BLaER1 (cell line): ENCODE results near the gene RICTOR.

ENCODE experiments used
- H3K27ac ChIP-seq: shearing (Covaris generic); formaldehyde crosslinking; 2 replicates; pipeline ENCODE4 v1.8.1; 2022
- H3K27me3 ChIP-seq: shearing (Covaris generic); formaldehyde crosslinking; 2 replicates; pipeline ENCODE4 v1.8.1; 2022
- H3K36me3 ChIP-seq: shearing (Covaris generic); formaldehyde crosslinking; 2 replicates; pipeline ENCODE4 v1.8.1; 2022
- H3K4me1 ChIP-seq: shearing (Covaris generic); formaldehyde crosslinking; 2 replicates; pipeline ENCODE4 v1.8.1; 2022
- H3K4me2 ChIP-seq: shearing (Covaris generic); formaldehyde crosslinking; 2 replicates; pipeline ENCODE4 v1.8.1; 2022
- H3K4me3 ChIP-seq: shearing (Covaris generic); formaldehyde crosslinking; 2 replicates; pipeline ENCODE4 v1.8.1; 2022
- H3K9ac ChIP-seq: shearing (Covaris generic); formaldehyde crosslinking; 2 replicates; pipeline ENCODE4 v1.8.1; 2022
- H3K9me3 ChIP-seq: shearing (Covaris generic); formaldehyde crosslinking; 2 replicates; pipeline ENCODE4 v1.8.1; 2022
- H4K20me1 ChIP-seq: shearing (Covaris generic); formaldehyde crosslinking; 2 replicates; pipeline ENCODE4 v1.8.1; 2022
- Cebpa-rat ChIP-seq: shearing (Covaris generic); IDR thresholded peaks from 2 replicates; pipeline ENCODE4 v1.8.1; 2022

The RICTOR gene, protein sequence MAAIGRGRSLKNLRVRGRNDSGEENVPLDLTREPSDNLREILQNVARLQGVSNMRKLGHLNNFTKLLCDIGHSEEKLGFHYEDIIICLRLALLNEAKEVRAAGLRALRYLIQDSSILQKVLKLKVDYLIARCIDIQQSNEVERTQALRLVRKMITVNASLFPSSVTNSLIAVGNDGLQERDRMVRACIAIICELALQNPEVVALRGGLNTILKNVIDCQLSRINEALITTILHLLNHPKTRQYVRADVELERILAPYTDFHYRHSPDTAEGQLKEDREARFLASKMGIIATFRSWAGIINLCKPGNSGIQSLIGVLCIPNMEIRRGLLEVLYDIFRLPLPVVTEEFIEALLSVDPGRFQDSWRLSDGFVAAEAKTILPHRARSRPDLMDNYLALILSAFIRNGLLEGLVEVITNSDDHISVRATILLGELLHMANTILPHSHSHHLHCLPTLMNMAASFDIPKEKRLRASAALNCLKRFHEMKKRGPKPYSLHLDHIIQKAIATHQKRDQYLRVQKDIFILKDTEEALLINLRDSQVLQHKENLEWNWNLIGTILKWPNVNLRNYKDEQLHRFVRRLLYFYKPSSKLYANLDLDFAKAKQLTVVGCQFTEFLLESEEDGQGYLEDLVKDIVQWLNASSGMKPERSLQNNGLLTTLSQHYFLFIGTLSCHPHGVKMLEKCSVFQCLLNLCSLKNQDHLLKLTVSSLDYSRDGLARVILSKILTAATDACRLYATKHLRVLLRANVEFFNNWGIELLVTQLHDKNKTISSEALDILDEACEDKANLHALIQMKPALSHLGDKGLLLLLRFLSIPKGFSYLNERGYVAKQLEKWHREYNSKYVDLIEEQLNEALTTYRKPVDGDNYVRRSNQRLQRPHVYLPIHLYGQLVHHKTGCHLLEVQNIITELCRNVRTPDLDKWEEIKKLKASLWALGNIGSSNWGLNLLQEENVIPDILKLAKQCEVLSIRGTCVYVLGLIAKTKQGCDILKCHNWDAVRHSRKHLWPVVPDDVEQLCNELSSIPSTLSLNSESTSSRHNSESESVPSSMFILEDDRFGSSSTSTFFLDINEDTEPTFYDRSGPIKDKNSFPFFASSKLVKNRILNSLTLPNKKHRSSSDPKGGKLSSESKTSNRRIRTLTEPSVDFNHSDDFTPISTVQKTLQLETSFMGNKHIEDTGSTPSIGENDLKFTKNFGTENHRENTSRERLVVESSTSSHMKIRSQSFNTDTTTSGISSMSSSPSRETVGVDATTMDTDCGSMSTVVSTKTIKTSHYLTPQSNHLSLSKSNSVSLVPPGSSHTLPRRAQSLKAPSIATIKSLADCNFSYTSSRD (N-terminal part only)

DNA sequence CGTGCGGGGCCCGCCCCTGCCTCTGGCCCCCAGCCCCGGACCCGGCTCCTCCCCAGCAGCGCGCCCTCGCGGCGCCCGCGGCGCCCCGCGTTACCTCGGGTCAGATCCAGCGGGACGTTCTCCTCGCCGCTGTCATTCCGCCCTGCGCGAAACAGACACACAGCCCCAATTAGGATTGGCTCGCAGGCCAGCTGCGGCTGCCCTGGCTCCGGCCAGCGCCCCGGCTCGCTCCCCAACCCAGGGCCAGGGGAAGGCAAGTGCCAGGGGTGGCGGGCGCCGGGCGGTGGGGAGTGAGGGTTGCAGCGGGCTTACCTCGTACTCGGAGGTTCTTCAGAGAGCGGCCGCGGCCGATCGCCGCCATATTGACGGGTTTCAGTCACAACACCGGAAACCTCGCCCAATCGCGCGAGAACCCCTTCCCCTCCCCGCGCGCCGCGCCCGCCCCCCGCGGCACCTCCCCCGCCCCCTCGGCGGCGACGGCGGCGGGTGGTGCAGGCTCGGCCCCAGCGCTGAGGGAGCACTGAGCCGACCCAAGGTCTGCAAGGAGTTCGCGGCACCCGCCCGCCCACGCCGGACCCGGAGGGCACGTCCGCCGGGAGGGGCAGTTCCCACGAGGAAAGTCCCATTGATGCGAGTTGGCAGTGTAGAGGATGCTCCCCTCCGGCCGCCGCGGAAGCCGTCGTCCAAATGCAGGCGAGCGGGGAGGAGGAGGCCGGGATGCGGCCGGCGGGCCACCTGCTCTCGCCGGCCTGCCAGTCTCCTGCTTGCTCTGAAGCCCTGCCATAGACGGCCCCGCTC is at the start of gene RICTOR:
RICTOR (minus strand) TSS at position 383 of the 798 bp plus-strand sequence; CDS start at position 361, 22 bp downstream.
- H3K4me3 ChIP-seq: peak within 1 kb of the TSS; percentile 92
- H3K4me1 ChIP-seq: peaks cover 37% of the 10 kb centered on the region
- peak within 1 kb of the TSS; percentile 98 for H3K27ac ChIP-seq
- peaks cover 42% of the 10 kb centered on the region for H4K20me1 ChIP-seq
- peak within 1 kb of the TSS; percentile 98 for H3K9ac ChIP-seq
- TF ChIP-seq Cebpa-rat: no peak
- peaks cover 9% of the 10 kb centered on the region; the same call in 1 of the 2 replicates for H3K36me3 ChIP-seq
- H3K4me2 ChIP-seq: peak within 1 kb of the TSS; percentile 81
- no peaks in the 10 kb centered on the region for H3K27me3 ChIP-seq
- H3K9me3 ChIP-seq: peaks cover 5% of the 10 kb centered on the region; the same call in 1 of the 2 replicates

DNA sequence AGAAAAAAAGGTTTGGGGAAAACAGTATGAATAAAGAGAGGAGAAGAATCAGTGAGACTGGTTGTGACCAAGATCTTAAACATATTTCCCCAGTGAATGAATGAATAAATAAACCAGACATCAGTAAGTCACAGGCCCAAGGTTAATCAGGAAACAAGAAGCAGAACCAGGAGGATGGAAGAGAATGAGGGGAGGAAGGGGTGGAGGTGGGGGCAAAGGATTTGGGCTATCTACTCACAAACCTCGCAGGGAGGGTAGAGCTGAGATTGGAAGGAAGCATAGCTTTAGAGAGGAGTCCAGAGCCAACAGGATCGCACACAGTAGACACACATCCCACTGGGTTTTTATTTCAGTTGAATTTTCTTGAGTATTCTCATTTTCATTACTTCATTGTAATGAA is 47.7 kb upstream of the RICTOR start:
- H3K9me3 ChIP-seq: no peaks in the 10 kb centered on the region
- no peaks in the 10 kb centered on the region for H4K20me1 ChIP-seq
- H3K36me3 ChIP-seq: no peaks in the 10 kb centered on the region
- H3K4me2 ChIP-seq: no peak overlapping the region
- no peak for TF ChIP-seq Cebpa-rat
- no peak overlapping the region for H3K27ac ChIP-seq
- H3K4me3 ChIP-seq: no peak overlapping the region
- no peaks in the 10 kb centered on the region for H3K4me1 ChIP-seq
- H3K27me3 ChIP-seq: no peaks in the 10 kb centered on the region
- H3K9ac ChIP-seq: no peak overlapping the region

DNA sequence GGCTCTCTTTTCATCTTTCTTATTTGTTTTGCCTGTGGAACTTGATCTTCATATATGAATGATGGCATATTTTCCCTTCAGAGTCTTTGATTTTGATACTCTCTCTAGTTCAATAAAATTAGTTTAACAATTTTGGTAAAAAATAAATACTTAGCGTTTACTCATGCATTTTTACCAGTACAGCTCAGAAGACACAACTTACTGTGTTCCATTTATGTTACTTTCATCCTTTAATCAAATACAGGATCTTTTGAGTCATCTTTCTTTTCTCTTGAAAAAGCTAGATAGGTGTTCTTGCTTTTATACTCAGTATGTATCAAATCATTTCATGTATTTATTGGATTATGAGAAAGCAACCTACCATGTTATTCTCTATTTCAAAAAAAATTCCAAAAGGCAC is 47.1 kb upstream of the RICTOR start:
- no peak for TF ChIP-seq Cebpa-rat
- no peaks in the 10 kb centered on the region for H3K36me3 ChIP-seq
- no peak overlapping the region for H3K27ac ChIP-seq
- no peaks in the 10 kb centered on the region for H3K27me3 ChIP-seq
- H3K4me1 ChIP-seq: no peaks in the 10 kb centered on the region
- H4K20me1 ChIP-seq: no peaks in the 10 kb centered on the region
- no peak overlapping the region for H3K4me2 ChIP-seq
- no peaks in the 10 kb centered on the region for H3K9me3 ChIP-seq
- H3K4me3 ChIP-seq: no peak overlapping the region
- no peak overlapping the region for H3K9ac ChIP-seq

DNA sequence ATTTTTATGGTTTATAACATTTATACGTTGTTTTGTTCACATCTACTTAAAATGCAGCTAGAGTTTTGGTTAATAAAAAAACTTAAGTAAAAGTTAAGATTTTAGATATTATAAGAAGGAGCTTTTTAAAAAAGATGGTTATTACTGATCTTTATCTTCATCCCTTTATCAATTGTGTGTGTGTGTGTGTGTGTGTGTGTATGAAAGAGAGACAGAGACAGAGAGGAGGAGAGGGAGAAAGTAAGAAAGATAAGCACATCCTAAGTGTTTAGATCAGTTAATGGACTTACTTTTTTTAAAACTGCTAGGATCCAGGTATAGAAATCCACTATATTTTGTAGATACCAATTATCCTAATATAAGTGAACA is 45.8 kb upstream of the RICTOR start:
- TF ChIP-seq Cebpa-rat: no peak
- no peaks in the 10 kb centered on the region for H4K20me1 ChIP-seq
- no peaks in the 10 kb centered on the region for H3K4me1 ChIP-seq
- H3K27me3 ChIP-seq: no peaks in the 10 kb centered on the region
- no peak overlapping the region for H3K4me2 ChIP-seq
- no peaks in the 10 kb centered on the region for H3K36me3 ChIP-seq
- H3K4me3 ChIP-seq: no peak overlapping the region
- no peak overlapping the region for H3K9ac ChIP-seq
- no peaks in the 10 kb centered on the region for H3K9me3 ChIP-seq
- no peak overlapping the region for H3K27ac ChIP-seq

DNA sequence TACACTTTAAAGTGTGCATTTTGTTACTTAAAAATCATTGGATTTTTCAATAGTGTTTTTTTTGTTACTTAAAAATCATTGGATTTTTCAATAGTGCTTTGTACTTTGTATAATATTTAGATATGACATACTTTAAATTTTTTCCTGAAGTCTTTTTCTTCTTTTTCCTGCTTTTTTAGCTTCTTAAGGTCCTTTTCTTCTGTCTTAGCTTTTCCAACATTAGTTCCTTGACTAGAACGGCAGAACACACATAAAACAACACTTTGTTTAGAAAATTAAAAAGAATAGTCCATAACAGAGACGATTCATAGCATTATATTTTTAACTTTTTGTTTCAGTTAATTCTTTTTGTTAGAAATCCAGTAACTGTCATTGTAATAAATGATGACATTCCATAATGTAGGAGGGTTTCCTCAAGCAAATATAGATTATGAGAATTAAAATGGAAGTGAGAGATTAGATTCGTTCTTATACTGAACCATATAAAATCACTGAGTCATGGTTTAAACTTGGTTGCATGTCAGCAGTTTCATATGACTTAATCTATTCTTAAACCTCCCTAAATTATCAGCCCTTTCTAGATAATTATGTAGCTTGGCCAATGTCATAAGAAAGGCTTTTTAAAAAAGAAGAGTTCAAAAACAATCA is 45.3 kb upstream of the RICTOR start:
- no peak overlapping the region for H3K4me2 ChIP-seq
- H4K20me1 ChIP-seq: no peaks in the 10 kb centered on the region
- no peaks in the 10 kb centered on the region for H3K9me3 ChIP-seq
- no peaks in the 10 kb centered on the region for H3K36me3 ChIP-seq
- H3K4me3 ChIP-seq: no peak overlapping the region
- no peak for TF ChIP-seq Cebpa-rat
- no peak overlapping the region for H3K9ac ChIP-seq
- H3K27ac ChIP-seq: no peak overlapping the region
- no peaks in the 10 kb centered on the region for H3K27me3 ChIP-seq
- no peaks in the 10 kb centered on the region for H3K4me1 ChIP-seq

DNA sequence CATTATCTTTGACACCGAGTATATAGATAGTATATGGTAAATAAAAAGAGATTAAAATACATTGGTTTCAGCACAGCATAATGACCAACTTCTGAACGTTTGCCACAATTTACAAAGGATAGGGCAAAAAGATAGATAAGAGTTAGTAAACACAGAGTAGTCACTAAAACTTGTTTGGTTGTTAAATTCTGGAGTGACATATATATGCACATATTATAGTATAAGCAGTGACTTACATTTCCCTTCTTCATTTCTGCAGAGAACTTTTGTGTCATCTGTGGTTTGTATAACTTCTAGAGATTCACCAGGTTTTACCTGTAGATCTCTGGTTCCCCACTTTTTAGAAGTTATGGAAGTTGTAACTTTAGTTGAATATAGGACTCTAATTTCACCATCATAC is 44.4 kb upstream of the RICTOR start:
- H3K4me1 ChIP-seq: no peaks in the 10 kb centered on the region
- no peaks in the 10 kb centered on the region for H3K36me3 ChIP-seq
- H3K9ac ChIP-seq: no peak overlapping the region
- no peak overlapping the region for H3K4me3 ChIP-seq
- H3K27ac ChIP-seq: no peak overlapping the region
- H3K9me3 ChIP-seq: no peaks in the 10 kb centered on the region
- TF ChIP-seq Cebpa-rat: no peak
- no peak overlapping the region for H3K4me2 ChIP-seq
- H3K27me3 ChIP-seq: no peaks in the 10 kb centered on the region
- no peaks in the 10 kb centered on the region for H4K20me1 ChIP-seq

DNA sequence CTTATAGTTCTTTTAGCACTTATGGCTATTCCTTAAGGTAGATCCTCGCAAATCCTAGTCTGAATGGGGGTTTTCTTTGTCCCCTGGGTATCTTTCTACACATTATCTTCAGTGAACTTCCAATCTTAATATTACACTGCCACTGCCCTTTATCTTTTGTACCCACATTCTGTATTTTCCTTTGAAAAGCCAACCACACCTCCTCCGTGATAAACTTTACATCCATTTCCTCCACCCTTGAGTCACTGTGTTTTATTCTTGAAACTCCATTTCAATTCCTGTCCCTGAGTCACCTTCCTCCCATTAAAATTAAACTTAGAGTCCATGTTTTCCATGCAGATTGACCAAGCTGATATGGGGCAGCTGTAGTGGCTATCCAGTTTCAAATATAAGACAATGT is 43.2 kb upstream of the RICTOR start:
- no peak overlapping the region for H3K4me2 ChIP-seq
- H3K27me3 ChIP-seq: no peaks in the 10 kb centered on the region
- TF ChIP-seq Cebpa-rat: no peak
- H3K4me1 ChIP-seq: no peaks in the 10 kb centered on the region
- no peaks in the 10 kb centered on the region for H3K9me3 ChIP-seq
- H3K27ac ChIP-seq: no peak overlapping the region
- no peak overlapping the region for H3K4me3 ChIP-seq
- H3K36me3 ChIP-seq: no peaks in the 10 kb centered on the region
- H3K9ac ChIP-seq: no peak overlapping the region
- no peaks in the 10 kb centered on the region for H4K20me1 ChIP-seq

DNA sequence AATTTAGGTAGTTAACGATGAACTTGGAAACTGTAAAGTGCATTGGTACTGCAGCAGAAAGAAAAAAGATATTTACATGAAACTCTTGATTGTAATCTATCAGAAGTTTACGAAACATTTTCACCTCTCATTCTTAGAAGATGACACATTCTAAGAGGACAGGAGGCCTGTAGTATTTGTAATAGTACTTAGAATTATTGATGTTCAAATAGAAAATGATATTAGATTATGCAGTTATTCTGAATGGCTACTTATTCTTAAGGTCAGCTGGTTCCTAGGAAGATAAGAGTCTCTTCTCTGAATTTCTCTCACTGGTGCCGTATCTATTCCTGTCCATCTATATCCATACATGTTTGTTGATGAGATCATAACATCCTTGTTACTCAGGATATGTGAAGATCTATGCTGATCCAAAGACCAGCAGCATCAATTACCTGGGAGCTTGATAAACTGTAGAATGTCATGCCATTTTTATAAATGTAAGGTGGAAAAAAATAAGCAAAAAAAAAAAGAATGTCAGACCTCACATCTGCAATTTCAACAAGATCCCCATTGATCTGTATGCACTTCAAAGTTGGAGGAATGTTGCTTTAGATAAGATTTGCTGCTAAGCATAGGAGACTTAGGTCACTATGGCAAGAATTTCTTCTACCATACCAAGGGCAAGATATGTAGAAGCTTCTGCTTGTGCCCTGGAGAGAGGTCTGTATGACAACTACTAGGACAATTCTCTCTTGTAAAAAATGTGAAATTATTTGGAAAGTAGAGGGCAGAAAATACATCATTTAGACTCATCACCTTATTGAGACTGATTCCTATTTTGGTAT is 42.4 kb upstream of the RICTOR start:
- Histone ChIP-seq H3K4me3 (no peak overlapping the region), H4K20me1 (no peaks in the 10 kb centered on the region), H3K36me3 (no peaks in the 10 kb centered on the region), H3K27me3 (no peaks in the 10 kb centered on the region), H3K9ac (no peak overlapping the region), H3K27ac (no peak overlapping the region), H3K4me2 (no peak overlapping the region), H3K9me3 (no peaks in the 10 kb centered on the region), H3K4me1 (no peaks in the 10 kb centered on the region)
- TF ChIP-seq Cebpa-rat: no peak
